K562 (cell line): ENCODE data around the gene RFX3. TPM values are rescaled to one million over a fixed set of nuclear protein-coding genes. Genes with fewer than 3 reads are reported as not detected.

Experiments used
- CBX3 ChIP-seq, 2 experiments: IDR thresholded peaks; 1 replicate in 1 of 2; 2 replicates in 1 of 2; pipeline ENCODE4 v1.6.1; 2012; ENCODE audit warnings: inconsistent platforms in 2 of 2, low read length in 2 of 2, borderline replicate concordance in 1 of 2, control low read depth in 1 of 2
- HDAC2 ChIP-seq: fragments of 450-650 bp; IDR thresholded peaks from 2 replicates; pipeline ENCODE4 v1.6.1; 2016; ENCODE audit warnings: mild to moderate bottlenecking
- MTF1 ChIP-seq: fragments of 250-450 bp; sonication (Bioruptor Pico); IDR thresholded peaks from 2 replicates; pipeline ENCODE4 v1.9.0; 2021; ENCODE audit warnings: moderate library complexity, mild to moderate bottlenecking, inconsistent platforms, borderline replicate concordance
- ZNF197 ChIP-seq: fragments of 200-800 bp; sonication (Bioruptor generic); IDR thresholded peaks from 2 replicates; pipeline ENCODE4 v1.6.1; 2016; ENCODE audit warnings: low read depth, missing genetic modification characterization, missing compliant biosample characterization
- polyA plus RNA-seq, 8 experiments: library from polyadenylated mRNA; depleted of rRNA in 4 of 8; stranded (reverse) in 5 of 8; unstranded in 3 of 8; fragments of >200 nt; fragmentation: Nextera tagmentation in 2 of 8; fragmentation: Illumina TruSeq in 1 of 8; extraction: Ambion mirVana in 2 of 8; extraction: Trizol in 1 of 8; gene quantifications; 2 replicates each; pipeline versions ENCODE4 v1.2.1 to v1.2.3, GENCODE V29; 2011 to 2014; ENCODE audit warnings: inconsistent platforms in 1 of 8, missing spikeins in 1 of 8
- total RNA-seq, 7 experiments: library from RNA; depleted of rRNA in 6 of 7; stranded (reverse); fragments of >200 nt in 6 of 7; fragmentation: Illumina TruSeq in 2 of 7; extraction: Trizol in 2 of 7; gene quantifications; 2 replicates each; pipeline versions ENCODE4 v1.2.1 to v1.2.3, GENCODE V29; 2011 to 2021; ENCODE audit warnings: low replicate concordance in 1 of 7
- TF ChIP-seq, protein P1 (sequence below): fragments of 450-650 bp; IDR thresholded peaks from 2 replicates; pipeline ENCODE4 v1.6.1; 2016; ENCODE audit warnings: borderline replicate concordance
- TF ChIP-seq, protein P2 (sequence below), 2 experiments: fragments of 450-650 bp in 1 of 2; sonication (generic) in 1 of 2; formaldehyde crosslinking in 1 of 2; IDR thresholded peaks in 1 of 2; conservative IDR thresholded peaks in 1 of 2; 2 replicates each; pipeline versions ENCODE4 v1.6.1 to v1.8.1; 2016 to 2023; ENCODE audit warnings: mild to moderate bottlenecking in 2 of 2, moderate library complexity in 2 of 2, inconsistent platforms in 1 of 2, missing genetic modification reagents in 1 of 2

Gene RFX3
- total and polyA plus RNA-seq, 9 of the 15 experiments (the other 6 are each of a cell fraction or from before 2014, with no cell fraction given): 0.86 to 4.9 (median 2.0) TPM

DNA sequence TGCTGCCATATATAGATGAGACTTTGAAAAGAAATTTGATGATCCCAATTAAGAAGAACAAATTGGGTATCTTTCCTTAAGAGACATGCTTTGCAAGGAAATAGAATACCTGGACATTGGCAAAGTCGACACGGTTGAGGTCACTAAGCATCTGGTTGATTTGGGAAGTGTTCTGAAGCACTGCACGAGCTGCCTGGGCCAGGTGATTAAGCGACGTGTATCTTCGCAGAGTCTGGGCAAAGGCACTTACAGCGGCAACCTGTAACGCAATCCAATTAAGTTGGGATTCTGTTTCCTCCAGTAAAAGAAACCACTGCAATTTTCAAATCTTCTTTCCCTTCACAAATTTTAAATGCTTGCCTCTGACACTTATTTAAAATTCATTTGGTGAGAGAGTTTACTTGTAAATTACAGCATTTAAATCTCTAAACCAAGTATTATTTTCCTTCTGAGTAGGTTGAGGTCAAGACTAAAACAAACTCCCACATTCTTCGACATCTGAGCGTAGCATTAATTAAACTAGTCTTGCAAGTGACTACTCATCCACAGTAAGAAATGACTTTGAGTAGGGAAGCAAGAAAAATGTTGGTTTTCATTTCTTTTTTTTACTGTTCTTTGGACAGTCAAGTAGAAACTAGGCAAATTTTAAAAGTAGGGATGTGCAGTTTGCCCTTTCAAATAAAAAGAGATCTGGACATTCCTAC is 262.8 kb downstream of the RFX3 start (continued):
- TF ChIP-seq, protein P1, sequence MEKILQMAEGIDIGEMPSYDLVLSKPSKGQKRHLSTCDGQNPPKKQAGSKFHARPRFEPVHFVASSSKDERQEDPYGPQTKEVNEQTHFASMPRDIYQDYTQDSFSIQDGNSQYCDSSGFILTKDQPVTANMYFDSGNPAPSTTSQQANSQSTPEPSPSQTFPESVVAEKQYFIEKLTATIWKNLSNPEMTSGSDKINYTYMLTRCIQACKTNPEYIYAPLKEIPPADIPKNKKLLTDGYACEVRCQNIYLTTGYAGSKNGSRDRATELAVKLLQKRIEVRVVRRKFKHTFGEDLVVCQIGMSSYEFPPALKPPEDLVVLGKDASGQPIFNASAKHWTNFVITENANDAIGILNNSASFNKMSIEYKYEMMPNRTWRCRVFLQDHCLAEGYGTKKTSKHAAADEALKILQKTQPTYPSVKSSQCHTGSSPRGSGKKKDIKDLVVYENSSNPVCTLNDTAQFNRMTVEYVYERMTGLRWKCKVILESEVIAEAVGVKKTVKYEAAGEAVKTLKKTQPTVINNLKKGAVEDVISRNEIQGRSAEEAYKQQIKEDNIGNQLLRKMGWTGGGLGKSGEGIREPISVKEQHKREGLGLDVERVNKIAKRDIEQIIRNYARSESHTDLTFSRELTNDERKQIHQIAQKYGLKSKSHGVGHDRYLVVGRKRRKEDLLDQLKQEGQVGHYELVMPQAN: no peak
- no peak for TF ChIP-seq HDAC2
- TF ChIP-seq CBX3 (IDR thresholded peaks at IDR 0.05; ENCODE audit: borderline replicate concordance in 1 of 2, low read length in 2 of 2): no peak
- TF ChIP-seq MTF1 (CRISPR knock-in tag): no peak
- TF ChIP-seq, protein P2, sequence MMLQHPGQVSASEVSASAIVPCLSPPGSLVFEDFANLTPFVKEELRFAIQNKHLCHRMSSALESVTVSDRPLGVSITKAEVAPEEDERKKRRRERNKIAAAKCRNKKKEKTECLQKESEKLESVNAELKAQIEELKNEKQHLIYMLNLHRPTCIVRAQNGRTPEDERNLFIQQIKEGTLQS (IDR thresholded peaks at IDR 0.05): no peak
- TF ChIP-seq, protein P2 (CRISPR knock-in tag; conservative IDR thresholded peaks at IDR 0.05): no peak
- TF ChIP-seq ZNF197: no peak
- TF ChIP-seq, all 486 proteins: peak for 0
